Esophagus muscularis mucosa (tissue), 3 donors: Measurements from ENCODE around the gene CEP192.

Experiments used
- CTCF ChIP-seq, 3 experiments: fragments of 200-600 bp in 2 of 3; fragments of 450-650 bp in 1 of 3; sonication (generic) in 2 of 3; IDR thresholded peaks; one replicate each; pipeline ENCODE4 v1.5.1; 2017 to 2019; ENCODE audit warnings: antibody characterized with exemption in 3 of 3, mild to moderate bottlenecking in 2 of 3, moderate library complexity in 1 of 3
- POLR2AphosphoS5 ChIP-seq, 2 donors: sonication (generic); formaldehyde crosslinking; IDR thresholded peaks; one replicate each; pipeline ENCODE4 v1.6.1; 2017; ENCODE audit warnings: antibody characterized with exemption in 2 of 2

- no peak for TF ChIP-seq POLR2AphosphoS5 (IDR thresholded peaks at IDR 0.05)
- no peak for TF ChIP-seq CTCF (IDR thresholded peaks at IDR 0.05)
Observed at GRCh38 chr18:12989397-12990122, 1.6 kb upstream of the CEP192 start.
